ENCODE measurements around the gene RIMS3.

DNA sequence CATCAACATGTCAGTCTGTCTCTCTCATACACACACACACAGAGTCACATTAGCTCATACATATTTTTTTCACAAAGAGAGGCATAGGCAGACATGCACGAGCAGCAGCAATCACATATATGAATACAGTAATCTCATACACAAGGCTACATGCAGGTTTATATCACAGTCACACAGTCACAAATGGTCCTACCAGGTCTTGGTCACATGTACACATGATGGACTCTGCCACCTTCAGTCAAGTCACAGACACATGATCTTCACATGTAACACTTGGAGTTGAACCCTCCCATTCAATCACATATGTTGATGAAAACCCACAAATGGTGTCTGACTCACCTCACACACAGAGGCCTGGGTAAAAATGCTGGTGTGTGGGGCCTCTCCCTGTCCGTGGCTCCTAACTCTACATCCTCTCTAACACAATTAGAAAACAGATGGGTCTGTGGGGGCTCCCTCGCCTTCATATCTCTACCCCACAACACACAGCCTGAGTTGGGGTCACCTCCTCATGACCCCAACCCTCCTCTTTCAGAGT lies 27.9 kb downstream of the RIMS3 start:
- TF ChIP-seq, protein P1, sequence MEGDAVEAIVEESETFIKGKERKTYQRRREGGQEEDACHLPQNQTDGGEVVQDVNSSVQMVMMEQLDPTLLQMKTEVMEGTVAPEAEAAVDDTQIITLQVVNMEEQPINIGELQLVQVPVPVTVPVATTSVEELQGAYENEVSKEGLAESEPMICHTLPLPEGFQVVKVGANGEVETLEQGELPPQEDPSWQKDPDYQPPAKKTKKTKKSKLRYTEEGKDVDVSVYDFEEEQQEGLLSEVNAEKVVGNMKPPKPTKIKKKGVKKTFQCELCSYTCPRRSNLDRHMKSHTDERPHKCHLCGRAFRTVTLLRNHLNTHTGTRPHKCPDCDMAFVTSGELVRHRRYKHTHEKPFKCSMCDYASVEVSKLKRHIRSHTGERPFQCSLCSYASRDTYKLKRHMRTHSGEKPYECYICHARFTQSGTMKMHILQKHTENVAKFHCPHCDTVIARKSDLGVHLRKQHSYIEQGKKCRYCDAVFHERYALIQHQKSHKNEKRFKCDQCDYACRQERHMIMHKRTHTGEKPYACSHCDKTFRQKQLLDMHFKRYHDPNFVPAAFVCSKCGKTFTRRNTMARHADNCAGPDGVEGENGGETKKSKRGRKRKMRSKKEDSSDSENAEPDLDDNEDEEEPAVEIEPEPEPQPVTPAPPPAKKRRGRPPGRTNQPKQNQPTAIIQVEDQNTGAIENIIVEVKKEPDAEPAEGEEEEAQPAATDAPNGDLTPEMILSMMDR (conservative IDR thresholded peaks at IDR 0.05; ENCODE audit: low read length): no peak
- no peak for TF ChIP-seq EZH2phosphoT487 (IDR thresholded peaks at IDR 0.05; ENCODE audit: borderline replicate concordance)
